Motor neuron (in vitro differentiated cells): ENCODE results near the gene SLC6A16. TPM values are rescaled to one million over a fixed set of nuclear protein-coding genes. Genes with fewer than 3 reads are reported as not detected.

Source experiments
- ATAC-seq, 8 experiments: fragments of 200-7000 bp; cut with Tn5 transposase; replicated peaks in 6 of 8; 2 replicates each; pipeline ENCODE4 v1.8.0; 2021; ENCODE audit warnings: mild to moderate bottlenecking in 8 of 8, moderate library complexity in 8 of 8
- H3K27ac ChIP-seq, 2 donors: fragments of 250-450 bp; sonication (Bioruptor Pico); 2 replicates each; pipeline ENCODE4 v1.9.0; 2021; ENCODE audit warnings: antibody characterized with exemption in 2 of 2, mild to moderate bottlenecking in 2 of 2, moderate library complexity in 1 of 2
- H3K4me1 ChIP-seq, 2 donors: fragments of 250-450 bp; sonication (Bioruptor Pico); replicated peaks in 1 of 2; 2 replicates each; pipeline ENCODE4 v1.6.1; 2021; ENCODE audit warnings: antibody characterized with exemption in 2 of 2, mild to moderate bottlenecking in 2 of 2, moderate library complexity in 1 of 2
- H3K4me3 ChIP-seq, 5 donors: fragments of 250-450 bp; sonication (Bioruptor Pico); 2 replicates each; pipeline ENCODE4 v1.9.0; 2021; ENCODE audit warnings: antibody characterized with exemption in 5 of 5, mild to moderate bottlenecking in 5 of 5, moderate library complexity in 4 of 5
- WGBS, 10 experiments: fragments of 450-650 bp; shearing (Covaris generic); methylation state at CpG; one replicate each; pipeline ENCODE4 v1.0.0; 2022; 5-methylcytosine and 5-hydroxymethylcytosine counted together
- in situ Hi-C, 9 experiments: fragments of 400-800 bp; cut with MboI; loops; one replicate each; pipeline ENCODE4 v1.15.0; 2021; ENCODE audit warnings: low sequenced_read_pairs in 9 of 9, low pct_unique_long_range_greater_than_20kb in 2 of 9; ENCODE audit not compliant: unreplicated experiment in 9 of 9
- total RNA-seq, 8 experiments: library from RNA; unstranded; fragments of 300-600 nt; gene quantifications; 2 replicates each; pipeline versions ENCODE4 v1.2.3 to v1.2.4, GENCODE V29; 2022

Gene SLC6A16
- total RNA-seq, 8 experiments from 2014 or later = 0.51 to 2.4 (median 1.1) TPM

DNA sequence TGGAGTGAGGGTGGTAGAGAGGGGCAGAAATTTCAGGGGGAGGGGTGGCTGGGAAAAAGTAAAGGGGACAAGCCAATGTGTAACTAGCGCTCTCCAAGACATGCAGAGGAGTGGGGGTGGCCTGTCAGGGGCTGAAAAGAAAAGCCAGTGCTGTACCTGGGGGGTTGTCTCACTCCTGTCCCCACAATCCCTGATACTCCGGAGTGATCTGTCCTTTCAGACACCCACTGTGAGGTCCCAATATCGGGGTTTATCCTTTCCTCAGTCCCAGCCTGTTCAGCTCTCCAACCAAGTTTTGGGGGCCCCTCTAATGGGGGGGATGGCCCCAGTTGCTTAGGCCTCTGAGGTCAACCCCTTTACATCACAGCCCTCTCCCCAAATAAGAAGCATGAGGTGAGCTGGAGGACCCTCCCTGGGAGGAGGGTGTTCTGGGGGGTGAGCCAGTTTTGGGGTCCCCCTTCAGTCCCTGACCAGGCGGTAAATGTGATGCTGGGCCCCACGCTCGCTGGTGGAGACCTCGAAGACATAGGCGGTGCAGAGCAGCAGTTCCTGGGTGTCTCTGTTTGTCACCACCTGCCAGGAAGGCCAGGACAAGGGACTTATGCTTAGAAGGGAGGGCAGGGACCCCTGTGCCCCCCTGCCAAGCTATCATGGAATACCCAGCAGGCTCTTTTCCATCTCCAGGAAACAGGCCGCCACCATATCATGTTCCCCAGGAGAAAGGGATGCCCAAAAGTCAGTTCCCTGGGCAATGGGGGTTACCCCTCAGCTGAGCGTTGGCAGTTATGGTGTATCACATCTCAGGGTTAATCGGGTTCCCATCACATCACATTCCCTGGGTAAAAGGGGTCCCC lies 16.1 kb upstream of the SLC6A16 start:
- WGBS, 10 experiments = 70 to 100% (median 88%) methylated on average over 1 to 4 of the region's 11 CpGs; no CpG with 5 or more reads in 6 of the 10 experiments
- peak overlapping the region; percentile 53 to 68 for H3K27ac ChIP-seq
- peaks cover 21 to 24% of the 10 kb centered on the region in 2 donors for H3K4me1 ChIP-seq
- no peak for ATAC-seq
- no peak overlapping the region for H3K4me3 ChIP-seq
- in situ Hi-C loops = no loop called here

GRCh38 chr19:49340069-49340864 lies 15.3 kb upstream of the SLC6A16 start:
- WGBS, 10 experiments = 0 to 71% (median 60%) methylated on average over 1 to 5 of the region's 36 CpGs; no CpG with 5 or more reads in 4 of the 10 experiments
- ATAC-seq = peak in 6 of 8 experiments; percentile 1 to 51 (median 43)
- Histone ChIP-seq H3K4me3 (peak overlapping the region; percentile 15 to 44 (median 23)), H3K27ac (peak overlapping the region; percentile 79 to 91), H3K4me1 (peaks cover 21 to 24% of the 10 kb centered on the region in 2 donors)
- in situ Hi-C loops = no loop called here

- in situ Hi-C loops = no loop called here
- Histone ChIP-seq H3K27ac (peak overlapping the region; percentile 79 to 91), H3K4me1 (peaks cover 19 to 21% of the 10 kb centered on the region in 2 donors), H3K4me3 (peak overlapping the region; percentile 22 to 44 (median 26))
- WGBS, 10 experiments = 0 to 40% (median 10%) methylated on average over 2 to 5 of the region's 47 CpGs; no CpG with 5 or more reads in 5 of the 10 experiments
- ATAC-seq = peak; percentile 88 to 95 (median 92)
Measured at GRCh38 chr19:49339301-49340068, 14.5 kb upstream of the SLC6A16 start.

DNA sequence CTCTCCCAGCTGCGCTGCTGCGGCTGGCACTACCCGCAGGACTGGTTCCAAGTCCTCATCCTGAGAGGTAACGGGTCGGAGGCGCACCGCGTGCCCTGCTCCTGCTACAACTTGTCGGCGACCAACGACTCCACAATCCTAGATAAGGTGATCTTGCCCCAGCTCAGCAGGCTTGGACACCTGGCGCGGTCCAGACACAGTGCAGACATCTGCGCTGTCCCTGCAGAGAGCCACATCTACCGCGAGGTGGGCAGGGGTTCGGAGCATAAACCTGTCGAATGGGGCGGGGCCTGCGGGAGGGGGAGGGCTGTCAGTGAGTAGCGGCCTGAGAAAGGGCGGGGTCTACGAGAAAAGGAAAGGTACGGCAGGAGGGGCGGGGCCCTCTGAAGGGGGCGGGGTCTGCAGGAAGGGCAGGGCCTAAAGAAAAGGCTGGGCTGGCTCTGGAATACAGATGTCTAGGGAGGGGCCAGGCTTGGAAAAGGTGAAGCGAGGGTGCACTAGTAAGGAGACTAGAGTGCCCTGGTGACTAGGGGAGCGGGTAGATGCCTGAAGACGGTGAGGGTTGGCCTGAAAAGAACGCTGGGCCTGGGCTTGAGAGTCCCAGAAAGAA lies 13.8 kb upstream of the SLC6A16 start:
- WGBS, 10 experiments = 30% methylated on average over 2 of the region's 30 CpGs; no CpG with 5 or more reads in 8 of the 10 experiments
- H3K4me1 ChIP-seq = peaks cover 15 to 21% of the 10 kb centered on the region in 2 donors
- in situ Hi-C loops = no loop called here
- peak overlapping the region; percentile 47 to 66 for H3K27ac ChIP-seq
- peak; percentile 20 to 53 (median 48) for ATAC-seq
- H3K4me3 ChIP-seq = peak overlapping the region in 4 of 5 donors; percentile 22 to 44 (median 32)

DNA sequence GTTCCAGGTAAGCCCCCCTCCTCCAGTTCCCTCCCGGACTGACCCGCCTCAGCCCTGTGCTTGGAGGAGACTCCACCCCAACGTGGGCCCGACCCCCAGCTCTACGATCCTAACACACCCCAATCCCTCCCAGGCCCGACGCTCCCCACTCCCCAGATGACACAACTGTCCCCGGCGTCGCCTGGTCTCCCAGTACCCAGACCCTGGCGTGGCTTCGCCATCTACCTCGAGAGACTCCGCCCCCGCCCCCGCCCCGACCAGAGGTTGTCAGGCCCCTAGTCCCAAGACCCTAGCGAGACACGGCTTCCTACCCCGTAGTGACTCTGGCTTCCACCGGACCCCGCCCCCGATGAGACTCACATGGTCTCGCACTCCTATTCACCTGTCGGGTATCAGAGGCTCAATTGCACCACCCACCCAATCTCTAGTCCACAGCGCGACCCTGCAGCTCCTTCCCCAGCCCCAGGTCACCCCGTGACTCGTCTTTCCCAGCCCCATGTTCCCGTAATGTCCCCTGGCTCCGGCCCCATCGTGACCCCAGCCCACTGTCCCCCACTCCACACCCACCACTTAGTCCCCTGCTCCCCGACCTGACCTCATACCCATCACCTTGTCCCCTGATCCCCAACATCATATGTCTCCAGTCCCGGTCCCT lies 13.2 kb upstream of the SLC6A16 start:
- Histone ChIP-seq H3K4me3 (peak overlapping the region in 2 of 5 donors; percentile 37 to 44), H3K4me1 (peaks cover 15 to 21% of the 10 kb centered on the region in 2 donors), H3K27ac (no peak overlapping the region)
- no CpG with 5 or more reads among the region's 34 CpGs for WGBS, 10 experiments
- in situ Hi-C loops = no loop called here
- no peak for ATAC-seq

DNA sequence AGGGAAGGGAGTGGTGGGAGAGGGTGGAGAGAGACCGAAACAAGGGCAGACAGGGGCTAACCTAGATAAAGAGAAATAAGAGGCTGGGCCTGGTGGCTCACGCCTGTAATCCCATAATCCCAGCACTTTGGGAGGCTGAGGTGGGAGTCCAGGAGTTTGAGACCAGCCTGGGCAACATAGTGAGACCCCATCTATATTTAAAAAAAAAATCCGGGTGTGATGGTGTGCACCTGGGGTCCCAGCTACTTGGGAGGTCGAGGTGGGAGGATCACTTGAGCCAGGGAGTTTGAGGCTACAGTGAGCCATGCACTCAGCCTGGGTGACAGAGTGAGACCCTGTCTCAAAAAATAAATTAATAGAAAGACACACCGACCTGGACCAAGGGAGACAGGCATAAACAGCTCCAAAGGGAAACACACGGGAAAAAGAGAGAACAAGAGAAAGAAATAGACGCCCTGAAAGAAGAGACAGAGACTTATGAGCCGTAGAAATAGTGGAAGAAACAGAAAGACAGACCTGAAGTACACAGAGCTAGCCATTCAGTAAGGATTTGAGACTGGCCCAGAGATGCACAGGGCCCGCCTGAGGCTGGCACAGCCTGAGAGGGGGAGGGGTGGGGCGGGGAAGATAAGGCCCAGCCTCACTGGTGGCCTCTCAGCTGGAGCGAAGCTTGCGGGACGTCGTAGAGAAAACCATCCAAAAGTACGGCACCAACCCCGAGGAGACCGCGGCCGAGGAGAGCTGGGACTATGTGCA lies 12.5 kb upstream of the SLC6A16 start:
- Histone ChIP-seq H3K27ac (no peak overlapping the region), H3K4me3 (no peak overlapping the region), H3K4me1 (peaks cover 15 to 21% of the 10 kb centered on the region in 2 donors)
- in situ Hi-C loops = no loop called here
- WGBS, 10 experiments = 49 to 100% (median 77%) methylated on average over 1 to 8 of the region's 19 CpGs; no CpG with 5 or more reads in 2 of the 10 experiments
- no peak for ATAC-seq

GRCh38 chr19:49336482-49337266 lies 11.7 kb upstream of the SLC6A16 start:
- Histone ChIP-seq H3K27ac (no peak overlapping the region), H3K4me1 (peaks cover 15 to 21% of the 10 kb centered on the region in 2 donors), H3K4me3 (no peak overlapping the region)
- 59 to 100% (median 93%) methylated on average over 1 to 5 of the region's 10 CpGs; no CpG with 5 or more reads in 1 of the 10 experiments for WGBS, 10 experiments
- ATAC-seq = no peak
- in situ Hi-C loops = no loop called here

GRCh38 chr19:49335784-49336481 lies 10.9 kb upstream of the SLC6A16 start:
- H3K4me3 ChIP-seq = no peak overlapping the region
- no peak for ATAC-seq

DNA sequence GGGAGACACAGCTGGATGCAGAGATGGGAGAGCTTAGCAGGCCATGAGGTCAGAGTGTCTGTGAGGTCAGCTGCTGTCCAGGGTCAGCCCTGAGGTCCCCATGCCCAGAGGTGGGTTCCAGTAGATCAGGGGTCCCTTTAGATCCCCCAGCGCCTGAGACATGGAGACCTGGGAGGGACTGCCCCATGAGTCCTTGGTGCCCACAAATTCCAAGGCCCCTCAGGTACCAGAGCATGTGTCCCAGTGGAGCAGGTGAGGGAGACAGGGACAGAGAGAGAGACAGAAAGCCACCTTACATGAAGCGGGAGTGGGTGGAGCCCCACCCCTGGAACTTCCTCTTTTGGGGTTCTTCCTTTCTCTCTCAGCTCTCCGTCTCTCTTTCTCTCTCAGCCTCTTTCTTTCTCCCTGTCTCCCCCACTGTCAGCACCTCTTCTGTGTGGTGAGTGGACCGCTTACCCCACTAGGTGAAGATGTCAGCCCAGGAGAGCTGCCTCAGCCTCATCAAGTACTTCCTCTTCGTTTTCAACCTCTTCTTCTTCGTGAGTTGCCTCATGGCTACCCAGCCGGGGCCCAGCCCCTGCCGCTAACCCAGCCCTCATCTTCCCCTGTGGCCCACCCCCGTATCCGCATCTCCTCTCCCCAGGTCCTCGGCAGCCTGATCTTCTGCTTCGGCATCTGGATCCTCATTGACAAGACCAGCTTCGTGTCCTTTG lies 10.2 kb upstream of the SLC6A16 start, which contains the start of gene CD37:
Gene CD37, plus strand, starts transcription at position 336 of the 713 bp plus-strand sequence. Its CDS starts 135 bp downstream, at position 471.
- Histone ChIP-seq H3K4me3 (no peak within 1 kb of the TSS), H3K27ac (no peak within 1 kb of the TSS), H3K4me1 (peaks cover 10 to 13% of the 10 kb centered on the region in 2 donors)
- ATAC-seq = no peak
- in situ Hi-C loops = no loop called here
- WGBS, 10 experiments = 40 to 100% (median 76%) methylated on average over 1 to 6 of the region's 13 CpGs; no CpG with 5 or more reads in 4 of the 10 experiments

More at GRCh38 chr19:49335784-49336481, 10.9 kb upstream of the SLC6A16 start:
- in situ Hi-C loops = no loop called here
- H3K4me1 ChIP-seq = peaks cover 15 to 20% of the 10 kb centered on the region in 2 donors
- WGBS, 10 experiments = 36 to 100% (median 93%) methylated on average over 1 to 10 of the region's 14 CpGs
- no peak overlapping the region for H3K27ac ChIP-seq
